ENCODE measurements around the gene ZNF8.

ZNF8 gene

GRCh38 chr19:58317476-58318072, 38.8 kb downstream of the ZNF8 start:
- H3K9me2 ChIP-seq (replicated peaks; ENCODE audit: low read depth, low read length) = no peaks in the 10 kb centered on the region
- TF ChIP-seq CTCF (conservative IDR thresholded peaks at IDR 0.05; ENCODE audit: low read length) = no peak
- TF ChIP-seq EZH2phosphoT487 (IDR thresholded peaks at IDR 0.05; ENCODE audit: borderline replicate concordance) = no peak
- H3K9ac ChIP-seq (ENCODE audit: low read depth, low read length, poor library complexity, severe bottlenecking) = no peak overlapping the region
- no peaks in the 10 kb centered on the region for H4K20me1 ChIP-seq (ENCODE audit: insufficient read depth, low read length, poor library complexity, severe bottlenecking)
- H3K79me2 ChIP-seq (ENCODE audit: insufficient read depth, low read length) = no peaks in the 10 kb centered on the region
- no peak overlapping the region for H3K4me2 ChIP-seq (ENCODE audit: low read depth, low read length, poor library complexity, severe bottlenecking)
- no peaks in the 10 kb centered on the region for H3F3A ChIP-seq (ENCODE audit: low read depth)
- H3K4me1 ChIP-seq (ENCODE audit: insufficient read depth, low read length, poor library complexity, severe bottlenecking) = no peaks in the 10 kb centered on the region
- H3K36me3 ChIP-seq (ENCODE audit: insufficient read depth, low read length) = peaks cover 28% of the 10 kb centered on the region; the same call in 1 of the 2 replicates
- no peak overlapping the region for H3K4me3 ChIP-seq (ENCODE audit: low read length, poor library complexity, severe bottlenecking)
- no peaks in the 10 kb centered on the region for H3K9me3 ChIP-seq (ENCODE audit: insufficient read depth, low read depth, low read length)
- H3K27me3 ChIP-seq (ENCODE audit: insufficient read depth, low read length, poor library complexity, severe bottlenecking) = no peaks in the 10 kb centered on the region
- no peak overlapping the region for H2AFZ ChIP-seq (ENCODE audit: low read length)

- Histone ChIP-seq H3K27me3 (ENCODE audit: insufficient read depth, low read length, poor library complexity, severe bottlenecking) (no peaks in the 10 kb centered on the region), H2AFZ (ENCODE audit: low read length) (no peak overlapping the region), H3K4me3 (ENCODE audit: low read length, poor library complexity, severe bottlenecking) (no peak overlapping the region), H4K20me1 (ENCODE audit: insufficient read depth, low read length, poor library complexity, severe bottlenecking) (no peaks in the 10 kb centered on the region), H3K4me2 (ENCODE audit: low read depth, low read length, poor library complexity, severe bottlenecking) (no peak overlapping the region), H3K9me3 (ENCODE audit: insufficient read depth, low read depth, low read length) (no peaks in the 10 kb centered on the region), H3K79me2 (ENCODE audit: insufficient read depth, low read length) (no peaks in the 10 kb centered on the region), H3K9me2 (replicated peaks; ENCODE audit: low read depth, low read length) (no peaks in the 10 kb centered on the region), H3K4me1 (ENCODE audit: insufficient read depth, low read length, poor library complexity, severe bottlenecking) (no peaks in the 10 kb centered on the region), H3K9ac (ENCODE audit: low read depth, low read length, poor library complexity, severe bottlenecking) (no peak overlapping the region), H3F3A (ENCODE audit: low read depth) (no peaks in the 10 kb centered on the region), H3K36me3 (ENCODE audit: insufficient read depth, low read length) (peaks cover 21% of the 10 kb centered on the region; the same call in 1 of the 2 replicates)
- no peak for TF ChIP-seq CTCF (conservative IDR thresholded peaks at IDR 0.05; ENCODE audit: low read length)
- TF ChIP-seq EZH2phosphoT487 (IDR thresholded peaks at IDR 0.05; ENCODE audit: borderline replicate concordance) = no peak
Measured at GRCh38 chr19:58318297-58318696, 39.5 kb downstream of the ZNF8 start.

GRCh38 chr19:58319241-58319640, 40.5 kb downstream of the ZNF8 start:
- Histone ChIP-seq H3K36me3 (ENCODE audit: insufficient read depth, low read length) (peaks cover 13% of the 10 kb centered on the region; the same call in 1 of the 2 replicates), H4K20me1 (ENCODE audit: insufficient read depth, low read length, poor library complexity, severe bottlenecking) (no peaks in the 10 kb centered on the region), H2AFZ (ENCODE audit: low read length) (no peak overlapping the region), H3K79me2 (ENCODE audit: insufficient read depth, low read length) (no peaks in the 10 kb centered on the region), H3K9me2 (replicated peaks; ENCODE audit: low read depth, low read length) (no peaks in the 10 kb centered on the region), H3K4me3 (ENCODE audit: low read length, poor library complexity, severe bottlenecking) (no peak overlapping the region), H3K9ac (ENCODE audit: low read depth, low read length, poor library complexity, severe bottlenecking) (no peak overlapping the region), H3K4me2 (ENCODE audit: low read depth, low read length, poor library complexity, severe bottlenecking) (no peak overlapping the region), H3K9me3 (ENCODE audit: insufficient read depth, low read depth, low read length) (no peaks in the 10 kb centered on the region), H3K4me1 (ENCODE audit: insufficient read depth, low read length, poor library complexity, severe bottlenecking) (no peaks in the 10 kb centered on the region), H3F3A (ENCODE audit: low read depth) (no peaks in the 10 kb centered on the region), H3K27me3 (ENCODE audit: insufficient read depth, low read length, poor library complexity, severe bottlenecking) (no peaks in the 10 kb centered on the region)
- TF ChIP-seq CTCF (conservative IDR thresholded peaks at IDR 0.05; ENCODE audit: low read length) (no peak), EZH2phosphoT487 (IDR thresholded peaks at IDR 0.05; ENCODE audit: borderline replicate concordance) (no peak)

All from Loucy (cell line).